Astrocyte of the cerebellum (primary cell): ENCODE measurements around the gene CD1E.

Experiments used
- DNase-seq: peaks from one replicate; pipeline ENCODE4 v3.0.0-alpha.2; 2011; ENCODE audit warnings: low read depth
- H3K4me3 ChIP-seq: 2 replicates; pipeline ENCODE4 v1.5.1; 2011; ENCODE audit warnings: mild to moderate bottlenecking, low read depth, low read length, moderate library complexity
- in situ Hi-C: cut with HindIII; loops from 2 replicates; pipeline ENCODE4 v1.10.0; 2017; ENCODE audit warnings: low sequenced_read_pairs
- TF ChIP-seq, protein P1 (sequence below): IDR thresholded peaks from 2 replicates; pipeline ENCODE4 v1.5.1; 2012; ENCODE audit warnings: low read length, low read depth, moderate library complexity, mild to moderate bottlenecking; ENCODE audit errors: missing control alignments

The CD1E gene

DNA sequence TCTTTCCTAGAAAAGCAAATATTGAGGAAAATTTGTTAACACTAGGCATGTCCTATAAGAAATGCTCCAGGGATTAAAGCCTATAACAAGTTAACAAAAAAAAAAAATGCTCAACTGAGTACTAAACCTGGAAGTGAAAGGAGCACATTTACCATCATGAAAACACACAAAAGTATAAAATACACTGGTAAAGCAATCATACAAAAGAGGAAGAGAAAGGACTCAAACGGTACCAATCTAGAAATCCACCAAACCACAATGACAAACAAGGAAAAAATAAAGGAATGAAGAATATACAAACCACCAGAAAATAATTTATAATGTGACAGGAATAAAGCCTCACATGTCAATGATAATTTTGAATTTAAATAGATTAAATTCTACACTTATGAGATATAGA lies 21.2 kb downstream of the CD1E start:
- H3K4me3 ChIP-seq = no peak overlapping the region
- TF ChIP-seq, protein P1, sequence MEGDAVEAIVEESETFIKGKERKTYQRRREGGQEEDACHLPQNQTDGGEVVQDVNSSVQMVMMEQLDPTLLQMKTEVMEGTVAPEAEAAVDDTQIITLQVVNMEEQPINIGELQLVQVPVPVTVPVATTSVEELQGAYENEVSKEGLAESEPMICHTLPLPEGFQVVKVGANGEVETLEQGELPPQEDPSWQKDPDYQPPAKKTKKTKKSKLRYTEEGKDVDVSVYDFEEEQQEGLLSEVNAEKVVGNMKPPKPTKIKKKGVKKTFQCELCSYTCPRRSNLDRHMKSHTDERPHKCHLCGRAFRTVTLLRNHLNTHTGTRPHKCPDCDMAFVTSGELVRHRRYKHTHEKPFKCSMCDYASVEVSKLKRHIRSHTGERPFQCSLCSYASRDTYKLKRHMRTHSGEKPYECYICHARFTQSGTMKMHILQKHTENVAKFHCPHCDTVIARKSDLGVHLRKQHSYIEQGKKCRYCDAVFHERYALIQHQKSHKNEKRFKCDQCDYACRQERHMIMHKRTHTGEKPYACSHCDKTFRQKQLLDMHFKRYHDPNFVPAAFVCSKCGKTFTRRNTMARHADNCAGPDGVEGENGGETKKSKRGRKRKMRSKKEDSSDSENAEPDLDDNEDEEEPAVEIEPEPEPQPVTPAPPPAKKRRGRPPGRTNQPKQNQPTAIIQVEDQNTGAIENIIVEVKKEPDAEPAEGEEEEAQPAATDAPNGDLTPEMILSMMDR = no peak
- in situ Hi-C loops = no loop called here
- DNase-seq = no peak

DNA sequence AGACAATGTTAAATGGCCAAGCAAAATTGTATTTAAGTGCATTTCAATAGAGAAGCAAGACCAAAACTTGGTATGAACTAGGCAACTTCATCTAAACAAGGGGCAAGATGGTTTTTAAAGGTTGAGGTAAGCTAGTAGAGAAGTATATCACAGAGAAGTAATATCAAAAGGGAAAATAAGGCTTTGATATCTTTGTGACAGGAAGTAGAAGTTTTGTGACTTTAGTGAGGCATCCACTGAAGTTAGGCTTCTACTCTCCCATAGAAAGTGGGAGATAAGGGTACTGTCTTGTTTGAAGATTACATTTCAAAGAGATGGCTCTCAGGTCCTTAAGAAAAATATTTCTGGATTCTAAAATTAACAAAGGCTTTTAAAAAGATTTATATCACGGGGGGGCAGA lies 36.6 kb downstream of the CD1E start:
- H3K4me3 ChIP-seq = no peak overlapping the region
- no peak for DNase-seq
- TF ChIP-seq, protein P1 = no peak
- in situ Hi-C loops = no loop called here

DNA sequence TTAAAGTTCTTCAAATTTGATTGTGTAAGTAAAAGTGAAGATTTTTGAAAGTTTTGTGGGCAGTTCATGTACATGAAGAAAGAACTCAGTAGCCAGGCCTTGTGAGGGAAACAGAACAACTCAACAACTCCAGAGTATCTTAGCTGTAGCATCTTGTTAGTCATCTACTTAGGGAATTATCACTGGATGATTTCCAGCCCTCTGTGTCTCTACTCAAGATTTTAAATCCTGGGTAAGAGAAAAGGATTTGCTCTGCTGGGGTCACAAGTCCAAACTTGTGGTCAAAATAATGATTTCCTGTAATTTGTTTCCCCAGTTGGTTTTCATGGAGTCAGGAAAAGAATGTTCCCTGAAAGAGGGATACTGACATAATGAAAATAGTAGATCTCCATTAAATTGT lies 37.4 kb downstream of the CD1E start:
- DNase-seq = no peak
- no peak overlapping the region for H3K4me3 ChIP-seq
- TF ChIP-seq, protein P1 = no peak
- in situ Hi-C loops = no loop called here

DNA sequence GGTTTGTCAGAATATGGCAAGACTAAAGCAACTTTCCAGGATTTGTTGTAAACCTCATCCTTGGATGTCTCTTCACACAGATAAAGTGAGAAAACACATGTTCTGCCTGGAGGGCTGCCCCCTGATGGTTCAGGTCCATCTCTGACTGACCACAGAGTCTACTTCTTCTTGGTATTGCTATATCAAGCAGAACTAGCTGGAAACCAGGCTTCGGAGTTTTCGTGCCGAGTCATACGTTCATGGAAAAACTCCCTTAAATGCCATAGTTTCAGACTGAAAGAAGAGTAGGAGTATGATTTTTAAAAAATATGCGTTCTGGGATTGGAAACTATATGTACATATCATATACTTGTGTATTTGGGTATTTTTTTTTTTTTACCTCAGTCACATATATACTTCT lies 39.8 kb downstream of the CD1E start:
- TF ChIP-seq, protein P1 = no peak
- H3K4me3 ChIP-seq = no peak overlapping the region
- no peak for DNase-seq
- in situ Hi-C loops = no loop called here

DNA sequence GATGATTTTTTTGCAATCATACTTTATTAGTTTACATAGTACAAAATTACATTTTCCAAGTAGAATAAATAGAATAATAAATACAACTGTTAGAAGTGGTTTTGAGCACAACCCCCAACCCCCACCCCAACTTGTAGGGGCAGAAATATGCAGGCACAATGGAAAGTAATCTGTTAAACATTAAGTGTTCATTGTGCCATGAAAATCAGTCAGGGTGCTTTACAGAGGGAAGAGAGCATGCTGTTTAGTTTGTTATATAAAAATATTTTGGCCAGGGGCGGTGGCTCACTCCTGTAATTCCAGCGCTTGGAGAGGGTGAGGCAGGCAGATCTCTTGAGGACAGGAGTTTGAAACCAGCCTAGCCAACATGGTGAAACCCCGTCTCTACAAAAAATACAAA lies 43.0 kb downstream of the CD1E start:
- H3K4me3 ChIP-seq = no peak overlapping the region
- in situ Hi-C loops = no loop called here
- TF ChIP-seq, protein P1 = no peak
- DNase-seq = no peak

DNA sequence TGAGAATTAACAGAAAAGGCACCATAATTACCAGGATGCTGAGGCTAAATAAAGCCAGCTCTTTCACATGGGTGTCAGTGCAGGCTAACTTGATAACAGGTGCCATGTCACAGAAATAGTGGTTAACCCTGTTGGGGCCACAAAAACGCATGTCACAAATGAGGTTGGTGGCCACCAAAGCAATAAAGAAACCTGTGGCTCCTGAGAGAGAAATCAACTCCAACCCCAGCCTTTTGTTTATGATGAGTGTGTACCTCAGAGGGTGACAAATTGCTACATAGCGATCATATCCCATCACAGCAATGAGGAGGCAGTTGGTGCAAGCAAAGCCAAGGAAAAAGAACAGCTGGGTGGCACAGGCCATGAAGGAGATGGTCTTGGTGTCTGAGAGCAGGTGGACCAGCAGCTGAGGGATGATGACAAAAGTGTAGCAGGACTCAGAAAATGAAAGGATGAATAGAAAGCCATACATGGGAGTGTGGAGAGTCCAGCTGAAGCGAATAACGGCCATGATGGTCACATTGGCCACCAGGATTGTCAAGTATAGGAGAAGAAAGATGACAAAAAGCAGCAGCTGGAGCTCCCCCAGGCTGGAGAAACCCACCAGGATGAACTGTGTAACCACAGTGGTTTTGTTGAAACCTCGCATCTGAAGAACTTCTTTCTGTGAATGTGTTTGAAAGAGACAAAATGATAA lies 45.3 kb downstream of the CD1E start, which contains the start of gene OR10T2:
Gene OR10T2, minus strand, starts transcription at position 649 of the 697 bp plus-strand sequence. Its CDS starts 0 bp downstream, at position 649.
- H3K4me3 ChIP-seq = no peak within 1 kb of the TSS
- DNase-seq = no peak
- TF ChIP-seq, protein P1 = no peak
- in situ Hi-C loops = no loop called here
